HG02973 (cell line): ENCODE measurements around the gene SMIM24.
"Not testable (repeated sequence)": the region's sequence is repeated elsewhere in the genome, so short reads cannot be mapped to it uniquely, and the experiment has no call there.

Experiments
- ATAC-seq: cut with Tn5 transposase; IDR thresholded peaks from one replicate; pipeline ENCODE4 v1.9.1; 2021; ENCODE audit warnings: moderate library complexity; ENCODE audit not compliant: unreplicated experiment

The SMIM24 gene

DNA sequence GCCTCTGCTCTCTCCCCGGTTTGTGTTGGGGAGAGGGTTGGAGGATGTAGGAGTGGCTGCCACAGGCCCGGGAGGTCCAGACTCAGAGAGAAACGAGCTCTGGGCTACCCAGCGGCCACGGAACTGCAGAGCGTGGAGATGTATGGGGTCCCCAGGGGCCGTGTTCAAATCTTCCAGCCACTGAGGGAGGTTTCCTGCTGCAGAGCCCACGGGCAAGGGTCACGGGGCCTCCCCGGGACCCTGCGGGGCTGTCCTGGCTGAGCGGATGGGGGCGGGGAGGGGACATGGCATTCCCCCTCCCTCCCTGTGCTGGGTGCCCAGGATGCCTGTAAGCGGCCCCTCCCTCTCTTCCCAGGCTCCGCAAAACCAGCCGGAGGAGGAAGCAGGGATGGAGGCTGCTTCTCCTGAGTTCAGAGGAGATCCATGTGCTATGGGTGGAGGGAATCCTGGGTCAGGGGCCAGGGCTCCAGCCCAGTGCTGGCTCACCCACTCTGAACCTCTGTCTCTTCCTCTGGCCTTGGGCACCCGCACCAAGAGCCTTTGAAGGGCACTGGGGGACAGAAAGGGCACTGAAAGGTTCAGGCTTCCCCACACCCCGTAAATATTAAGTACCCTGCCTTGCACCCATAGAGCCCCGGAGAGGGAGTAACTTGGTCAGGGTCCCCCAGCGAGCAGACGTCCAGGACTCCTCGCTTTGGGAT, 22.6 kb downstream of the SMIM24 start:
- no peak for ATAC-seq

DNA sequence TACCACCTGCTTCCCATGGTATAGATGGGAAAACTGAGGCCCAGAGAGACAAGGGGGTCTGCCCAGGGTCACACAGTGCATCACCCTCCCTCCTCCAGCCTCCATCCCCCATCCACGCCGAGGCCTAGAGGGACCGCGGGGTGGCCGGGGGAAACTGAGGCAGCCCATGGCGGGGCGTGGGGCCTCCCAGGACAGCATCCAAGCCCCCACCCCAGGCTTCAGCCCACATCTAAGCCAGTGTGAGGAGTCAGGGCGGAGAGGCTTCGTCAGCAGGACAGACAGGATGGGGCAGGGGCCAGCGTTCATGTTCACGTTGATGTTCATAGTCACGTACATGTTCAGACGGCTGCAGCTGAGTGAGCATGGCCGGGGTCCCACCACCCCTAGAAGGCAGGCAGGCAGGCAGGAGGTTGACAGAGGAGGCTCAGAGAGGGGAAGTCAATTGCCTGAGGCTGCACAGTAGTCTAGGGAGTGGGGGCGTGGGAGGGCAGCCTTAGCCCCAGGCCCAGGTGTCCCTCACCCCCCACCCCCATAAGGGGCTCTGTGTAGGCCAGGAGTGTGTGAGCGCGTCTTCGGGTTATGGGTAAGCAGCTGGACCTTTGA, 23.3 kb downstream of the SMIM24 start:
- ATAC-seq: no peak

- no peak for ATAC-seq
These were observed 24.2 kb downstream of the SMIM24 start for GRCh38 chr19:3455960-3456601.

GRCh38 chr19:3455393-3455955, 24.9 kb downstream of the SMIM24 start:
- no peak for ATAC-seq

DNA sequence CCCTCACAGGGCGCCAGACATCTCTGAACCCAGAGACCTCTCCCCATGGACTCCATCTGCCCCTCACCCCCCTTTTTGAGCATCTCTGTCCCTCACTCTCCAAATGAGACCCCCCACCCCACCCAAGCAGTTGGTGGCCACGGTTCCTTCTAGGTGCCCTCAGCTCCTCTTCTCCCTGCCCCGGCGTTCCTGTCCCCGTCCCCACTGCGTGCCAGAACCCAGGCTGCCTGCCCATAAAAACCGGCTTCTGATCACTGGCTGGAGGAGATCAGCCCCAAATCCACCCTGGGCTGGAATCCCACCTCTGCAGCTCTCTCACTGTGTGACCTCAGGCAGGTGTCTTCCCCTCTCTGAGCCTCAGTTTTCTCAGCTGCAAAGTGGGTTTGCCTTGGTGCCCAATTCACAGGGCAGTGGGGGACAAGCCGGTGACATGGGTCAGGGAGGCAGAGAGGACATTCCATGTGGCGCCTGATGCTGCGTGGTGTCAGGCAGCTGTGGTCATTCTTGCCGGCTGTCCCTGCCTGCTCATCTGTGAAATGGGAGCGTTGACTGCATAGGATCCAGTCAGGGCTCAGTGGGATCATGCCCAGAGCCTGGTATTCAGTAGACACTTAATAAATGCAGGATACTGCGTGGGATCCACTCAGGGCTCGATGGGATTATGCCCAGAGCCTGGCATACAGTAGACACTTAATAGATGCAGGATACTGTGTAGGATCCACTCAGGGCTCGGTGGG, 25.5 kb downstream of the SMIM24 start:
- no peak for ATAC-seq

- no peak for ATAC-seq
These were observed 26.5 kb downstream of the SMIM24 start for GRCh38 chr19:3453840-3454239.

- not testable (repeated sequence) for ATAC-seq
These were observed 27.4 kb downstream of the SMIM24 start for GRCh38 chr19:3452942-3453214.

GRCh38 chr19:3452171-3452941, 28.0 kb downstream of the SMIM24 start:
- ATAC-seq: no peak

DNA sequence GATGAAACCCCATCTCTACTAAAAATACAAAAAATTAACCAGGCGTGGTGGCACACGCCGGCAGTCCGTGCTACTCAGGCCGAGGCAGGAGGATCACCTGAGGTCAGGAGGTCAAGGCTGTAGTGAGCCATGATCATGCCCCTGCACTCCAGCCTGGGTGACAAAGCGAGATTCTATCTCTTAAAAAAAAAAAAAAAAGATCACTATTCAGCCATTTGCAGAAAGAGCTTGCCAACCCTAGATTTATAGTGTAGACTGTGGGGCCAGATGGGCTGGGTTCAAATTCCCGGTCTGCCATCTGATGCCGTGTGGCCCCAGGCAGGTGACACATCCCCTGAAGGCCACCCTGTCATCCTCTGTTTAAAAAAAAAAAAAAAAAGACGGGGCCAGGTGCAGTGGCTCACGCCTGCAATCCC, 28.9 kb downstream of the SMIM24 start:
- ATAC-seq: no peak

- no peak for ATAC-seq
These were observed 29.4 kb downstream of the SMIM24 start for GRCh38 chr19:3450796-3451411.

DNA sequence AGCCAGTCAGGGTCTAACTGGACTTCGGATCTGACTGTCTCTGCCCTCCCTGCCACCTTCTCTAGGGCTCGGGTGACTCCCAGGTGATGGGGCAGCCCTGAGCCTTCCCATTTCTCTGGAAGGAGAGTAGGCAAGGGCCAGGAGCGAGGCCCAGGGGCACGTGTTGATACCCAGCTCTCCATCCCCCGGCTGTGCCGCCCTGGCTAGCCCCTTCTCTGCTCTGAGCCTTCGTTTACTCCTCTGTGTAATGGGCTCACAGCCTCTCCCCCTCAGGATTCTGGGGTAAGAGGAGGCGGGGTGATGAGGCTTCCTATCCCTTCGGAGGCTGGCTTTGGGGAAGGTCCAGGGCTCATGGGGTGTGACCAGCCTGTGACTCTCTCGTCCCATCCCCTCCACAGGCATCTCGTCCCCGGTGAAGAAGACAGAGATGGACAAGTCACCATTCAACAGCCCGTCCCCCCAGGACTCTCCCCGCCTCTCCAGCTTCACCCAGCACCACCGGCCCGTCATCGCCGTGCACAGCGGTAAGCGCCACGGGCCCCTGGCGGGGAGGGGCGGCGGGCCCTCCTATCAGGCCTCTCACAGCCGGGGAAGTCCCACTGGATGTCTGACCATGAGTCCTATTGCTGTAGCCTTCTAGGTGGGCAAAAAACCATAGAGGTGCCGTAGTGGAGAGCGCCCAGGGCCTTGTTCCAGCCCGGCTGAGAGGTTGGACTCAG, 31.6 kb downstream of the SMIM24 start:
- ATAC-seq: no peak

- ATAC-seq: not testable (repeated sequence)
These were observed 33.7 kb downstream of the SMIM24 start for GRCh38 chr19:3446657-3447056.

DNA sequence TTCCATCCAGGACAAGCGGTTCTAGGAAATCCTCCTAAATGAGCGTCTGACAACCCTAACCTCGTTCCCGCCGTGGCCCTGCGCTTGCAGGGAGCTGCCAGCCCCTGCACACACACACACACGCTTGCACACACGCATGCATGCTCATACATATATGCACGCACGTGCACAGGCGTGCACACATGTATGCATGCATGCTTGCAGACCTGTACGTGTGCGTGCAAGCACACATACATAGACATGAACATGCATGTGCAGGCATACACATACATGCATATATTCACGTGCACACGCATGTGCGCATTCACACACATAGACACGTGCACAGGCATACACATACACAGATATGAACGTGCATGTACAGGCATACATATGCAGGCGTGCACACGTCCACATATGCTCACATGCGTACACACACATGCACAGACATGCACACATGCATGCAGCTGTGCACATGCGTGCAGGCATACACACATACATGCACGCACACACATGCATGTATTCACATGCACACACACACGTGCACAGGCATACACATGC, 35.6 kb downstream of the SMIM24 start:
- no peak for ATAC-seq

DNA sequence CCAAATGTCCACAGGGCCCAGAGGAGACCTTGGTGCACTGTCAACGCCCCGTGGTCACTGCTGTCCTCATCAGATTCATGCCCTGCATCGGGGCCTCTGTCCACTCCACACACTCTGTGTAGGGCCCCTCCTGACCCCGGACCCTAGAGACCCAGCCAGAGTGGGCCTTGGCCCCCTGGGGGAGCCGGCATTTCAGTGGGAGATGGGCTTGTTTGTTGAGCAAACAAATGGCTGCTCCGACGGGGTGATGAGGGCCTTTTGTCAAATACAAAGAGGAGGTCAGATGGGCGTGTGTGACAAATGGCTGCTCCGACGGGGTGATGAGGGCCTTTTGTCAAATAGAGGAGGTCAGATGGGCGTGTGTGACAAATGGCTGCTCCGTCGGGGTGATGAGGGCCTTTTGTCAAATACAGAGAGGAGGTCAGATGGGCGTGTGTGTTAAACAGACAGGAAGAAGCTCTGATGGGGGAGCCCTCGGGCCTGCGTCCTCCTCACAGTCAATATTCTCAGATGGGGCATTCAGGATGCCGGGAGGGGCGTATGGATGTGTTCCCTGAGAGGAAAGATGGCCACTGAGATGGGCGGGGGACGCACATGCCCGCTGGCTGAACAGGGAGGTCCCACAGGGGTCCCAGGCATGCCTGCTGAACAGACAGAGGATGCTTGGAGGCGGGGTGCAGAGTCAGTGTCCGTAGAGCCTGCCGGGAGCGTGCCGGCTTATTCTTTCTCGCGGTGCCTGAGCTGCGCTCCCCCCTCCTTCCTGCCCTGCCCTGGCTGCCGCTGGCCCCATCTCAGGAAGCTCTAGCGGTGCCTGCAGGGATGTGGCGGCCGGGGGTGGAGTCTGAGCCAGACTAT, 36.3 kb downstream of the SMIM24 start:
- ATAC-seq: no peak

DNA sequence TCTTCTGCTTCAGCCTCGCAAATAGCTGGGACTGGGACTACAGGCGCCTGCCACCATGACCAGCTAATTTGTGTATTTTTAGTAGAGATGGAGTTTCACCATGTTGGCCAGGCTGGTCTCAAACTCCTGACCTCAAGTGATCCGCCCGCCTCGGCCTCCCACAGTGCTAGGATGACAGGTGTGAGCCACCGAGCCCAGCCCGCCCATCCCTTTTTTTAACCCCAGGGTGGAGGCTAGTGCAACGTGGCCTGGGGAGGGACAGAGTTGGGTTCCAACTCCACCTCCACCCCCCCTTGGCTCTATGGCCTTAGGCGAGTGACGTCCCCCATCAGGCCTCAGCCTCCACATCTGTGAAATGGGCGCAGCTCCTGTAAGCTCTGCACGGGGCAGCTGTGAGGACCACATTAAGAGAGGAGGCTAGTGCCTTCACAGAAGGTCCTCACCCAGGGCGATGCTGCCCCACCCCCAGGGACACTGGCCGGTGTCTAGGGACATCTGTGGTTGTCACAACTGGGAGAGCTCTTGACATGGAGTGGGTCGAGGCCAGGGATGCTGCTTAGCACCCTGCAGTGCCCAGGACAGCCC, 37.7 kb downstream of the SMIM24 start:
- no peak for ATAC-seq

GRCh38 chr19:3441986-3442329, 38.4 kb downstream of the SMIM24 start:
- ATAC-seq: no peak

DNA sequence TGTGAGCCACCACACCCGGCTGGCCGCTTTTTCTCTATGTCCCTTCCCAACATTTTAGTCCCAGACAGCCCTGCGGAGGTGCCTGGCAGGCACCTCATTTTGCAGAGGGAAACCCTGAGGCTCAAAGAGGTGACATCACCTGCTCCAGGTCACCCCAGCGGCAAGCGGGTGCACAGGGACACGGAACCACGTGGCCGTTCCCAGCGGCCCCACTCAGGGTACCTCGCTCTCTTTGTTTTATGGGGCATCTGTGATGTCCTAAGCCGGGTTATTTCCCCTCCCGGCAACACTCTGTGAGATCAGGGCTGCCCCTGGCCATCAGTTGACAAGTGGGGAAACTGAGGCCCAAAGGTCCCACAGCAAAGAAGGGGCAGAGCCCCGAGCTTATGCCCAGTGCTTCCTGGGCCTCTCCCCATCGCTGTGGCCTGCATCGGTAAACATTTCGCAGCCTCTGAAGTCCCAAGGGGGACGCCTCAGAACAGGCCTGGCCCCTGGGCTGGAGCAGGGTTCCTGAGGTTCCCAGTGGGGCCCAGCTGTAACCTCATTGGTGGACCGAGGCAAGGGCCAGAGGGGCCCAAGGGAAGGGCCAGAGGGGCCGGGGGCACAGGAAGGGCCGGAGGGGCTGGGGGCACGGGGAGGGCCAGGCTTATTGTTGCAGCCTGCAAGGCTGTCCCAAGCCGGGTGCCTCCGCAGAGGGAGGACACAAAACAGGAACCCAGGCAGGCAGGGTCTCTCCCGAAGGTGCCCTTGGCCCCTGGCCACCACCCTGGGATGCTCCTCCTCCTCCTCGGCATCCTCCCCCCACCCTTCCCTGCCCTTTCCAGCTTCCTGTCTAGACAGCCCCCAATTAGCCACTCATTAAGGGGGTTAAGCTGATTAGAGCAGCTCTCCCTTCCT, 39.0 kb downstream of the SMIM24 start:
- ATAC-seq: no peak
